GM12891 (cell line): ENCODE data around the gene PLEKHA5.

Experiments
- POLR2A ChIP-seq: IDR thresholded peaks from 2 replicates; pipeline ENCODE4 v1.6.1; 2011; ENCODE audit warnings: low read depth, low read length, control low read depth
- POLR2AphosphoS5 ChIP-seq: IDR thresholded peaks from 2 replicates; pipeline ENCODE4 v1.6.1; 2011; ENCODE audit warnings: low read depth, low read length, control low read depth
- TAF1 ChIP-seq: IDR thresholded peaks from 2 replicates; pipeline ENCODE4 v1.6.1; 2011; ENCODE audit warnings: low read depth, low read length, control low read depth

DNA sequence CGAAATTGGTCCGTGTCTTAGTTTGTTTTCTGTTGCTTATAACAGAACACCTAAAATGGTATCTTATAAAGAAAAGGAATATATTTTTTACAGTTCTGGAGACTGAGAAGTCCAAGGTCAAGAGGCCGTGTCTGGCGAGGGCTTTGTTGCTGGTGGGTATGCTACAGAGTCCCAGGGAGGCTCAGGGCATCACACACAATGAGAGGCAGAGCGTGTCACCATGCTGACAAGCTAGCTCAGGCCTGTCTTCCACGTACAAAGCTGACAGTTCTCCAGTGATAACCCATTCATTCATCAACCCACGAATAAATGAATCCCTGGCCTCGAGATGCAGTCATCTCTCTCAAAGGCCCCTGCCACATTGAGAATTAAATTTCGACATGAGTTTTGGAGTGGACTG lies 253.0 kb downstream of the PLEKHA5 start:
- no peak for TF ChIP-seq POLR2A
- no peak for TF ChIP-seq POLR2AphosphoS5
- TF ChIP-seq TAF1: no peak
